Lower leg skin (tissue), 4 donors: ENCODE measurements around the gene NCF2. TPM values are rescaled to one million over a fixed set of nuclear protein-coding genes. Genes with fewer than 3 reads are reported as not detected.

Experiments
- DNase-seq, 2 donors: peaks; one replicate each; pipeline ENCODE4 v3.0.0-alpha.2; 2019; ENCODE audit warnings: low spot score in 2 of 2
- H3K4me3 ChIP-seq: fragments of 200-600 bp; sonication (generic); 2 replicates; pipeline ENCODE4 v1.5.1; 2017; ENCODE audit warnings: mild to moderate bottlenecking, low read depth; ENCODE audit not compliant: poor library complexity, severe bottlenecking
- CTCF ChIP-seq, 3 donors: fragments of 450-650 bp; IDR thresholded peaks; one replicate each; pipeline ENCODE4 v1.5.1; 2016; ENCODE audit warnings: antibody characterized with exemption in 3 of 3, mild to moderate bottlenecking in 3 of 3, moderate library complexity in 2 of 3
- POLR2A ChIP-seq, 2 donors: fragments of 450-650 bp; IDR thresholded peaks; one replicate each; pipeline ENCODE4 v1.6.1; 2016 to 2017; ENCODE audit warnings: antibody characterized with exemption in 2 of 2, mild to moderate bottlenecking in 1 of 2, moderate library complexity in 1 of 2
- WGBS, 2 donors: methylation state at CpG; one replicate each; pipeline ENCODE4 v1.1.5; 2018; 5-methylcytosine and 5-hydroxymethylcytosine counted together
- intact Hi-C: fragments of 100-400 bp; cut with DNase I; formaldehyde crosslinking; loops from one replicate; pipeline ENCODE4 v1.15.0; 2023; ENCODE audit warnings: low total_unique reads
- total RNA-seq, 4 donors: library from RNA; depleted of rRNA; stranded (reverse); fragments of >200 nt; gene quantifications; one replicate each; pipeline ENCODE4 v1.1.0, GENCODE V29; 2016

The NCF2 gene
- total RNA-seq, 4 donors from 2014 or later: 26.6 to 58.2 (median 33.4) TPM

GRCh38 chr1:183586455-183586854 lies 3.8 kb downstream of the NCF2 start:
- 90 to 100% methylated on average over 1 of the region's 1 CpG for WGBS, 2 donors
- H3K4me3 ChIP-seq: no peak overlapping the region
- intact Hi-C loops: no loop called here
- TF ChIP-seq POLR2A (IDR thresholded peaks at IDR 0.05) (no peak), CTCF (IDR thresholded peaks at IDR 0.05) (no peak)
- no peak for DNase-seq

GRCh38 chr1:183585038-183585437 lies 5.2 kb downstream of the NCF2 start:
- H3K4me3 ChIP-seq: no peak overlapping the region
- TF ChIP-seq CTCF (IDR thresholded peaks at IDR 0.05) (no peak), POLR2A (IDR thresholded peaks at IDR 0.05) (no peak)
- 73 to 76% methylated on average over 6 of the region's 6 CpGs for WGBS, 2 donors
- intact Hi-C loops: no loop called here
- peak in 1 of 2 donors; percentile 70 for DNase-seq

GRCh38 chr1:183584147-183584546 lies 6.1 kb downstream of the NCF2 start:
- DNase-seq: no peak
- no peak overlapping the region for H3K4me3 ChIP-seq
- TF ChIP-seq POLR2A (IDR thresholded peaks at IDR 0.05): no peak
- TF ChIP-seq CTCF (IDR thresholded peaks at IDR 0.05): no peak
- intact Hi-C loops: no loop called here
- 71% methylated on average over 5 of the region's 5 CpGs for WGBS, 2 donors

GRCh38 chr1:183583466-183583865 lies 6.8 kb downstream of the NCF2 start:
- WGBS, 2 donors: 82 to 83% methylated on average over 6 of the region's 6 CpGs
- H3K4me3 ChIP-seq: no peak overlapping the region
- no peak for TF ChIP-seq POLR2A (IDR thresholded peaks at IDR 0.05)
- no peak for TF ChIP-seq CTCF (IDR thresholded peaks at IDR 0.05)
- intact Hi-C loops: no loop called here
- no peak for DNase-seq

- intact Hi-C loops: no loop called here
- DNase-seq: no peak
- 83 to 86% methylated on average over 12 of the region's 12 CpGs for WGBS, 2 donors
- no peak for TF ChIP-seq POLR2A (IDR thresholded peaks at IDR 0.05)
- no peak for TF ChIP-seq CTCF (IDR thresholded peaks at IDR 0.05)
- no peak overlapping the region for H3K4me3 ChIP-seq
These were observed 8.1 kb downstream of the NCF2 start for GRCh38 chr1:183582021-183582713.

GRCh38 chr1:183580281-183580682 lies 10.0 kb downstream of the NCF2 start:
- no peak overlapping the region for H3K4me3 ChIP-seq
- DNase-seq: peak; percentile 40 to 81
- TF ChIP-seq CTCF (IDR thresholded peaks at IDR 0.05) (no peak), POLR2A (IDR thresholded peaks at IDR 0.05) (no peak)
- intact Hi-C loops: no loop called here
- WGBS, 2 donors: 52 to 63% methylated on average over 8 of the region's 8 CpGs
